Upper lobe of left lung (tissue), 4 donors: ENCODE data around the gene WDR75.

Source experiments
- POLR2A ChIP-seq, 4 donors: fragments of 450-650 bp; IDR thresholded peaks; one replicate each; pipeline ENCODE4 v1.5.1; 2016 to 2017; ENCODE audit warnings: antibody characterized with exemption in 4 of 4, mild to moderate bottlenecking in 2 of 4
- POLR2AphosphoS5 ChIP-seq, 2 donors: sonication (generic); formaldehyde crosslinking; IDR thresholded peaks; one replicate each; pipeline ENCODE4 v1.5.1; 2017; ENCODE audit warnings: antibody characterized with exemption in 2 of 2
- TF ChIP-seq, protein P1 (sequence below), 6 experiments: fragments of 450-650 bp in 4 of 6; fragments of 200-600 bp in 2 of 6; sonication (generic) in 2 of 6; IDR thresholded peaks; one replicate each; pipeline ENCODE4 v1.5.1; 2016 to 2019; ENCODE audit warnings: antibody characterized with exemption in 6 of 6

DNA sequence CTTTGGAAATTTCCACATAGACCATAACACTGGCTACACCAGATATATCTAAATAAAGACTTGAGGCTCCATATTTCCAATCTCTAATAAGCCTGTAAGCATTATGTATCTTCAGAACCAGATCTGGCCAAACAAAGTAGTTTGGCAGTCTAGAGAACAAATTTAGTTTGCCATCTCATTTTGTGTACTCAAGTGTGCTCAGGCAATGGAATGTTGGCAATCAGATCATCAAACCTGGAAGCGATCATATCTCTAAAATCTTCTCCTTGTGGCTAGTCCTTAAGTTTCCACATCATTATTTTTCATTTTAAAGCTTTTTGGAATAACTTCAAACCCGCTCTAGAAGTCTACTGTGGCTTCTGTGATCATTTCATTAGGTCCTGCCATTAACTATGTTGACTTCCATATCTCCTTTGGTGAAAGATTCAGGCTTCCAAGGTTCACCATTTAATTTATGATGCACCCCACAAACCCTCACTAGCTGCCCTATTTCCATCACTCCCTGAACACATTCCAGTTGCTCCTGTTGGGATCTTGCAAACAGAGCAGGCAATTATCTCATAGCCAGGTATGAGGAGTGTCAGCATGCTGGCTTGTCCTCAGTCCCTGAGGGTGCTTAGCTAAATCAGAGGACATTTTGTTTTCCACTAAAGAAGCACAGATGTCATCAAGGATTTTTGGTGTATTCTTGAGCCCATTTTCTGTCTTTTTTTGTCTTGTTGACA lies 46.2 kb downstream of the WDR75 start:
- TF ChIP-seq POLR2A (IDR thresholded peaks at IDR 0.05): no peak
- TF ChIP-seq, protein P1, sequence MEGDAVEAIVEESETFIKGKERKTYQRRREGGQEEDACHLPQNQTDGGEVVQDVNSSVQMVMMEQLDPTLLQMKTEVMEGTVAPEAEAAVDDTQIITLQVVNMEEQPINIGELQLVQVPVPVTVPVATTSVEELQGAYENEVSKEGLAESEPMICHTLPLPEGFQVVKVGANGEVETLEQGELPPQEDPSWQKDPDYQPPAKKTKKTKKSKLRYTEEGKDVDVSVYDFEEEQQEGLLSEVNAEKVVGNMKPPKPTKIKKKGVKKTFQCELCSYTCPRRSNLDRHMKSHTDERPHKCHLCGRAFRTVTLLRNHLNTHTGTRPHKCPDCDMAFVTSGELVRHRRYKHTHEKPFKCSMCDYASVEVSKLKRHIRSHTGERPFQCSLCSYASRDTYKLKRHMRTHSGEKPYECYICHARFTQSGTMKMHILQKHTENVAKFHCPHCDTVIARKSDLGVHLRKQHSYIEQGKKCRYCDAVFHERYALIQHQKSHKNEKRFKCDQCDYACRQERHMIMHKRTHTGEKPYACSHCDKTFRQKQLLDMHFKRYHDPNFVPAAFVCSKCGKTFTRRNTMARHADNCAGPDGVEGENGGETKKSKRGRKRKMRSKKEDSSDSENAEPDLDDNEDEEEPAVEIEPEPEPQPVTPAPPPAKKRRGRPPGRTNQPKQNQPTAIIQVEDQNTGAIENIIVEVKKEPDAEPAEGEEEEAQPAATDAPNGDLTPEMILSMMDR (IDR thresholded peaks at IDR 0.05): no peak
- no peak for TF ChIP-seq POLR2AphosphoS5 (IDR thresholded peaks at IDR 0.05)
